Measurements from ENCODE around the gene PCGF6. TPM values are rescaled to one million over a fixed set of nuclear protein-coding genes. Genes with fewer than 3 reads are reported as not detected.
"Not testable (repeated sequence)": the region's sequence is repeated elsewhere in the genome, so short reads cannot be mapped to it uniquely, and the experiment has no call there.

PCGF6 gene
- polyA plus RNA-seq, 1 donor (not counting 4 experiments of a cell fraction or from before 2014, with no cell fraction given) = 11.1 TPM

- Histone ChIP-seq H3K27ac (ENCODE audit: control insufficient read depth, insufficient read depth, low read length) (peak overlapping the region; percentile 12), H2AFZ (ENCODE audit: control insufficient read depth, low read length) (peak overlapping the region; percentile 61), H4K20me1 (ENCODE audit: control insufficient read depth, extremely low read depth, insufficient read depth, low read length) (no peaks in the 10 kb centered on the region), H3K27me3 (ENCODE audit: control insufficient read depth, extremely low read depth, insufficient read depth, low read length) (no peaks in the 10 kb centered on the region), H3K9me3 (ENCODE audit: control insufficient read depth, low read depth, low read length) (no peaks in the 10 kb centered on the region), H3K4me1 (ENCODE audit: control insufficient read depth, extremely low read depth, insufficient read depth, low read length) (peaks cover 6% of the 10 kb centered on the region), H3K36me3 (ENCODE audit: control insufficient read depth in 2 of 2, extremely low read depth in 1 of 2, insufficient read depth in 2 of 2, low read length in 2 of 2) (no peaks in the 10 kb centered on the region), H3K9ac (ENCODE audit: control insufficient read depth, extremely low read depth, insufficient read depth, low read length) (peak overlapping the region; percentile 75), H3K9me1 (ENCODE audit: control insufficient read depth, extremely low read depth, insufficient read depth, low read length) (no peaks in the 10 kb centered on the region), H3K4me2 (ENCODE audit: control insufficient read depth, extremely low read depth, insufficient read depth, low read depth, low read length) (peak overlapping the region; percentile 89), H3K4me3 (ENCODE audit: control insufficient read depth in 2 of 3, extremely low read depth in 1 of 3, insufficient read depth in 2 of 3, low read depth in 1 of 3, low read length in 3 of 3) (peak overlapping the region; percentile 70 to 88 (median 88)), H3K79me2 (ENCODE audit: control insufficient read depth, insufficient read depth, low read length) (peaks cover 7% of the 10 kb centered on the region)
- FAIRE-seq (no peak), DNase-seq (ENCODE audit: low read depth, low spot score) (no peak)
- dilution Hi-C loops (cut with MboI; ENCODE audit: extremely low pct_ligation_motif_present, low sequenced_read_pairs) = no loop called here
- TF ChIP-seq EZH2 (IDR thresholded peaks at IDR 0.05; ENCODE audit: low read length) (no peak), CTCF (optimal IDR thresholded peaks at IDR 0.05 in 1 of 3, IDR thresholded peaks at IDR 0.05 in 1 of 3, conservative IDR thresholded peaks at IDR 0.05 in 1 of 3; ENCODE audit: extremely low read depth in 1 of 3, insufficient read depth in 2 of 3, low read length in 3 of 3) (no peak)
Measured at GRCh38 chr10:103367379-103367781, 16.4 kb upstream of the PCGF6 start.

GRCh38 chr10:103360791-103361190, 9.9 kb upstream of the PCGF6 start:
- H3K27ac ChIP-seq (ENCODE audit: control insufficient read depth, insufficient read depth, low read length); H3K4me1 ChIP-seq (ENCODE audit: control insufficient read depth, extremely low read depth, insufficient read depth, low read length); H3K9ac ChIP-seq (ENCODE audit: control insufficient read depth, extremely low read depth, insufficient read depth, low read length); H3K36me3 ChIP-seq (ENCODE audit: control insufficient read depth in 2 of 2, extremely low read depth in 1 of 2, insufficient read depth in 2 of 2, low read length in 2 of 2); dilution Hi-C loops (cut with MboI; ENCODE audit: extremely low pct_ligation_motif_present, low sequenced_read_pairs); H3K4me3 ChIP-seq (ENCODE audit: control insufficient read depth in 2 of 3, extremely low read depth in 1 of 3, insufficient read depth in 2 of 3, low read depth in 1 of 3, low read length in 3 of 3); H3K4me2 ChIP-seq (ENCODE audit: control insufficient read depth, extremely low read depth, insufficient read depth, low read depth, low read length); H3K79me2 ChIP-seq (ENCODE audit: control insufficient read depth, insufficient read depth, low read length); H3K9me3 ChIP-seq (ENCODE audit: control insufficient read depth, low read depth, low read length); H4K20me1 ChIP-seq (ENCODE audit: control insufficient read depth, extremely low read depth, insufficient read depth, low read length); H3K9me1 ChIP-seq (ENCODE audit: control insufficient read depth, extremely low read depth, insufficient read depth, low read length); FAIRE-seq; H3K27me3 ChIP-seq (ENCODE audit: control insufficient read depth, extremely low read depth, insufficient read depth, low read length); H2AFZ ChIP-seq (ENCODE audit: control insufficient read depth, low read length): not testable (repeated sequence)
- peak; percentile 40 for DNase-seq (ENCODE audit: low read depth, low spot score)

- H3K79me2 ChIP-seq (ENCODE audit: control insufficient read depth, insufficient read depth, low read length); H3K4me1 ChIP-seq (ENCODE audit: control insufficient read depth, extremely low read depth, insufficient read depth, low read length); H3K9ac ChIP-seq (ENCODE audit: control insufficient read depth, extremely low read depth, insufficient read depth, low read length); FAIRE-seq; DNase-seq (ENCODE audit: low read depth, low spot score); H3K27ac ChIP-seq (ENCODE audit: control insufficient read depth, insufficient read depth, low read length); H3K27me3 ChIP-seq (ENCODE audit: control insufficient read depth, extremely low read depth, insufficient read depth, low read length); H3K36me3 ChIP-seq (ENCODE audit: control insufficient read depth in 2 of 2, extremely low read depth in 1 of 2, insufficient read depth in 2 of 2, low read length in 2 of 2); H3K4me2 ChIP-seq (ENCODE audit: control insufficient read depth, extremely low read depth, insufficient read depth, low read depth, low read length); H3K9me3 ChIP-seq (ENCODE audit: control insufficient read depth, low read depth, low read length); H3K9me1 ChIP-seq (ENCODE audit: control insufficient read depth, extremely low read depth, insufficient read depth, low read length); H4K20me1 ChIP-seq (ENCODE audit: control insufficient read depth, extremely low read depth, insufficient read depth, low read length); dilution Hi-C loops (cut with MboI; ENCODE audit: extremely low pct_ligation_motif_present, low sequenced_read_pairs); H3K4me3 ChIP-seq (ENCODE audit: control insufficient read depth in 2 of 3, extremely low read depth in 1 of 3, insufficient read depth in 2 of 3, low read depth in 1 of 3, low read length in 3 of 3); H2AFZ ChIP-seq (ENCODE audit: control insufficient read depth, low read length): not testable (repeated sequence)
Measured at GRCh38 chr10:103359493-103359892, 8.6 kb upstream of the PCGF6 start.

Data from keratinocyte (primary cell).